ENCODE data around the gene XYLT1. TPM values are rescaled to one million over a fixed set of nuclear protein-coding genes. Genes with fewer than 3 reads are reported as not detected.

The XYLT1 gene
- total RNA-seq, 1 experiment from 2014 or later = 12.5 TPM

DNA sequence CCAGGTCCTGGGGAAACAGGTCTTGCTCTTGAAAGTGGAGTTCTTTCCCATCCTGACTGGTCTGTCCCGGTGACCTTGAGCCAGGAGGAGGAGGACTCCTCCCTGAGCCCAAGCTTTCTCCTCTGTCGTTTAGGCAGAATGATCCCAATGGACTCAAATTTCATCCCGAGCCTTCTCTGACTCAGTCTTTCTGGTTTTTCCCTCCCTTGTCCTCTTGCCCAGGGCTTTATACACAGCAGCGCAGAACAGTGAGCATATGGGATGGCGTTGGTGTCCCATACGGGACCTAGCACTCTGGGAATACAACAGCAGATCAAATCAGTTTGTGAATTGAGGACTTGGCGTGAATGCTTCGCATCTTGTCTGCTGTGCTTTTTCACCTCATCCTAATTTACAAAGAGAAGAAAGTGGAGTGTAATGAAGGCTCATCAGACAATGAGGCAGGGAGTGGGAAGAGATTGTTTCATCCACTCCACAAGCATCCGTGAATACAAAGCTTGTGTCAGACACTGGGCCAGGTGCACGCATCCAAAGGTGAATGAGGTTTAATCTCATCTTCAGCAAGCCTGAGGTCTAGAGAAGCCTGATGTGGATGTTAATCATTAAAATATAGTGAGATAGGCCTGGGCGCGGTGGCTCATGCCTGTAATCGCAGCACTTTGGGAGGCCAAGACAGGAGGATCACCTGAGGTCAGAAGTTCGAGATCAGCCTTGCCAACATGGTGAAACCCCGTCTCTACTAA, 1.1 kb upstream of the XYLT1 start:
- no peak overlapping the region for H3K4me3 ChIP-seq (ENCODE audit: low read depth, low read length)
- H3K4me1 ChIP-seq = peaks cover 42% of the 10 kb centered on the region
- H3K36me3 Mint-ChIP-seq (ENCODE audit: insufficient read depth, unreplicated experiment) = no peaks in the 10 kb centered on the region
- no peaks in the 10 kb centered on the region for H3K9me3 Mint-ChIP-seq (ENCODE audit: unreplicated experiment)
- TF ChIP-seq, protein P1, sequence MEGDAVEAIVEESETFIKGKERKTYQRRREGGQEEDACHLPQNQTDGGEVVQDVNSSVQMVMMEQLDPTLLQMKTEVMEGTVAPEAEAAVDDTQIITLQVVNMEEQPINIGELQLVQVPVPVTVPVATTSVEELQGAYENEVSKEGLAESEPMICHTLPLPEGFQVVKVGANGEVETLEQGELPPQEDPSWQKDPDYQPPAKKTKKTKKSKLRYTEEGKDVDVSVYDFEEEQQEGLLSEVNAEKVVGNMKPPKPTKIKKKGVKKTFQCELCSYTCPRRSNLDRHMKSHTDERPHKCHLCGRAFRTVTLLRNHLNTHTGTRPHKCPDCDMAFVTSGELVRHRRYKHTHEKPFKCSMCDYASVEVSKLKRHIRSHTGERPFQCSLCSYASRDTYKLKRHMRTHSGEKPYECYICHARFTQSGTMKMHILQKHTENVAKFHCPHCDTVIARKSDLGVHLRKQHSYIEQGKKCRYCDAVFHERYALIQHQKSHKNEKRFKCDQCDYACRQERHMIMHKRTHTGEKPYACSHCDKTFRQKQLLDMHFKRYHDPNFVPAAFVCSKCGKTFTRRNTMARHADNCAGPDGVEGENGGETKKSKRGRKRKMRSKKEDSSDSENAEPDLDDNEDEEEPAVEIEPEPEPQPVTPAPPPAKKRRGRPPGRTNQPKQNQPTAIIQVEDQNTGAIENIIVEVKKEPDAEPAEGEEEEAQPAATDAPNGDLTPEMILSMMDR (IDR thresholded peaks at IDR 0.05; ENCODE audit: insufficient read depth in 1 of 2, low read depth in 1 of 2, low read length in 1 of 2, severe bottlenecking in 1 of 2, unreplicated experiment in 1 of 2) = no peak
- no peak for DNase-seq
- peak overlapping the region; percentile 54 for H3K4me3 Mint-ChIP-seq (ENCODE audit: unreplicated experiment)
- no peaks in the 10 kb centered on the region for H3K27me3 Mint-ChIP-seq (ENCODE audit: insufficient read depth, unreplicated experiment)
- ChIA-PET CTCF (no interaction called here), POLR2A (no interaction called here)
- BruUV-seq (replicated peaks) = no TSS peak
- H3K4me1 Mint-ChIP-seq (ENCODE audit: low read depth, unreplicated experiment) = peaks cover 30% of the 10 kb centered on the region
- H3K27me3 ChIP-seq (replicated peaks; ENCODE audit: control insufficient read depth, insufficient read depth, low read length) = no peaks in the 10 kb centered on the region
- H3K27ac Mint-ChIP-seq (ENCODE audit: unreplicated experiment) = no peak overlapping the region
- no peaks in the 10 kb centered on the region for H3K36me3 ChIP-seq (ENCODE audit: control insufficient read depth, insufficient read depth, low read length)
- no peaks in the 10 kb centered on the region for H3K9me3 ChIP-seq
- intact Hi-C loops (cut with micrococcal nuclease; ENCODE audit: unreplicated experiment) = no loop called here

DNA sequence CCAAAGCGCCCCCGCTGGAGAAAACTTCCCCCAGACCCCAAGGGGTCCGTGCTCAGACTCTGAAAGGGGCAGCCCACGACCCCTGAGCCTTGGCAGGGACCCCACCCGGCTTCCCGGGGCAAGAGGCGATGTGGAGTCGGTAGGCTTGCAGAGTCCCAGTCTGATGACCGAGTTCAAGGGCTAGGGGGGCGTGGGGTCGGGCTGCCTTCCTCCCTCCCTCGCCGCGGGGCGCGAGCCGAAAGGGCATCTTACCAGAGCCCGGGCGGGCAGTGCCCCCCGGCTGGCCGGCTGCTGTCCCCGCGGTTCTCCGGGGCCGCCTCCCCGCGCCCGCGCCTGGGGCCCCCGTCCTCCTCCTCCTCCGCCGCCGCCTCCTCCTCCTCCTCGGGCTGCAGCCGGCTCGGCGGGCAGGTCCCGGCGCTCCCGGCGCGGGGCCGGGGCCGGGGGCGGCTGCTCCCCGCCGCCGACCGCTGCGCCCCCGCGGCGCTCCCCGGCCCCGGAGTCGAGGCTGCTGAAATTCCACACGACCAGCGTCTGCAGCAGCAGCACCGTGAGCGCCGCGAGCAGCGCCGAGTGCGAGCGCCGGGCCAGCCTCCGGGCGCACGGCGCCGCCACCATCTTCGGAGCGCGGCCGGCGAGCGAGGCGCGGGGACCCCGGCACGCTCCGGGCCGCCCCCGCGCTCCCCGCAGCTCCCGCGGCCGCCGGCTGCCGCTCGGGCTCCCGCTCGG, 415 bp downstream of the XYLT1 start:
- Histone ChIP-seq H3K4me3 (ENCODE audit: low read depth, low read length) (peak overlapping the region; percentile 66), H3K36me3 (ENCODE audit: control insufficient read depth, insufficient read depth, low read length) (no peaks in the 10 kb centered on the region), H3K27me3 (replicated peaks; ENCODE audit: control insufficient read depth, insufficient read depth, low read length) (no peaks in the 10 kb centered on the region), H3K4me1 (peaks cover 51% of the 10 kb centered on the region), H3K9me3 (no peaks in the 10 kb centered on the region)
- H3K27me3 Mint-ChIP-seq (ENCODE audit: insufficient read depth, unreplicated experiment) = no peaks in the 10 kb centered on the region
- BruUV-seq (replicated peaks) = no TSS peak
- no peaks in the 10 kb centered on the region for H3K36me3 Mint-ChIP-seq (ENCODE audit: insufficient read depth, unreplicated experiment)
- intact Hi-C loops (cut with micrococcal nuclease; ENCODE audit: unreplicated experiment) = no loop called here
- H3K4me1 Mint-ChIP-seq (ENCODE audit: low read depth, unreplicated experiment) = peaks cover 35% of the 10 kb centered on the region
- H3K4me3 Mint-ChIP-seq (ENCODE audit: unreplicated experiment) = peak overlapping the region; percentile 79
- TF ChIP-seq, protein P1 (IDR thresholded peaks at IDR 0.05; ENCODE audit: insufficient read depth in 1 of 2, low read depth in 1 of 2, low read length in 1 of 2, severe bottlenecking in 1 of 2, unreplicated experiment in 1 of 2) = no peak
- ChIA-PET POLR2A (no interaction called here), CTCF (no interaction called here)
- peak in 1 of 2 experiments; percentile 19 for DNase-seq
- H3K9me3 Mint-ChIP-seq (ENCODE audit: unreplicated experiment) = no peaks in the 10 kb centered on the region
- peak overlapping the region; percentile 49 for H3K27ac Mint-ChIP-seq (ENCODE audit: unreplicated experiment)

DNA sequence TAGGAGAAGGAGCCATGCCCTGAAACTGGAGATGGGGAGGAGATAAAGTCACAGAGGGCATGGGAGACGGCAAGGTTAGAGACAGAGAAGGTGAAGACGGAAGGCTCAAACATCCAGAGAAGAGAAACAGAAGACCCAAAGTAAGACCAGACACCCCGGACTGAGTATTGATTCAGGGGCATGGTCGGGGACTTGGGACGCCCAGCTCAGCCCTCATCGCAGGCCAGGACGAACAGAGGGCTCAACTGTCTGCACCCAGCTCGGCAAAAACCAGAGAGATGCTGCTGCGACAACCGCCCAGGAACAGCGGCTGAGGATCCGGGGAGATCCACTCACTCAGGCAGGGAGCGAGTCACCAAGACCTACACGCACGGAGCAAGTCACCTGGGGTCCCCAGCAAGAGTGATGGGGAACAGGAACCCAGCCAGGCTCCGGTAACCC, 999 bp downstream of the XYLT1 start:
- intact Hi-C loops (cut with micrococcal nuclease; ENCODE audit: unreplicated experiment) = loop anchor here (5.0 to 10.0 kb wide), 3 partner anchors 85 to 257 kb away; no protein-coding TSS in a partner anchor
- Histone ChIP-seq H3K36me3 (ENCODE audit: control insufficient read depth, insufficient read depth, low read length) (no peaks in the 10 kb centered on the region), H3K9me3 (no peaks in the 10 kb centered on the region), H3K4me1 (peaks cover 51% of the 10 kb centered on the region), H3K4me3 (ENCODE audit: low read depth, low read length) (peak overlapping the region; percentile 66), H3K27me3 (replicated peaks; ENCODE audit: control insufficient read depth, insufficient read depth, low read length) (no peaks in the 10 kb centered on the region)
- TF ChIP-seq, protein P1 (IDR thresholded peaks at IDR 0.05; ENCODE audit: insufficient read depth in 1 of 2, low read depth in 1 of 2, low read length in 1 of 2, severe bottlenecking in 1 of 2, unreplicated experiment in 1 of 2) = no peak
- CTCF ChIA-PET = no interaction called here
- POLR2A ChIA-PET = no interaction called here
- H3K4me1 Mint-ChIP-seq (ENCODE audit: low read depth, unreplicated experiment) = peaks cover 36% of the 10 kb centered on the region
- DNase-seq = peak in 1 of 2 experiments; percentile 9
- no peaks in the 10 kb centered on the region for H3K9me3 Mint-ChIP-seq (ENCODE audit: unreplicated experiment)
- H3K27me3 Mint-ChIP-seq (ENCODE audit: insufficient read depth, unreplicated experiment) = no peaks in the 10 kb centered on the region
- H3K4me3 Mint-ChIP-seq (ENCODE audit: unreplicated experiment) = peak overlapping the region; percentile 79
- BruUV-seq (replicated peaks) = no TSS peak
- H3K27ac Mint-ChIP-seq (ENCODE audit: unreplicated experiment) = peak overlapping the region; percentile 49
- H3K36me3 Mint-ChIP-seq (ENCODE audit: insufficient read depth, unreplicated experiment) = no peaks in the 10 kb centered on the region
